DMS114 treated with DMSO at 0.1 percent for 48 hours (cell line): ENCODE results near the gene GNLY.
"Not testable (repeated sequence)": the region's sequence is repeated elsewhere in the genome, so short reads cannot be mapped to it uniquely, and the experiment has no call there.

Source experiments
- DNase-seq: peaks from one replicate; lab custom pipeline; 2025; ENCODE audit not compliant: unreplicated experiment; lab: John Stamatoyannopoulos, UW

The GNLY gene

DNA sequence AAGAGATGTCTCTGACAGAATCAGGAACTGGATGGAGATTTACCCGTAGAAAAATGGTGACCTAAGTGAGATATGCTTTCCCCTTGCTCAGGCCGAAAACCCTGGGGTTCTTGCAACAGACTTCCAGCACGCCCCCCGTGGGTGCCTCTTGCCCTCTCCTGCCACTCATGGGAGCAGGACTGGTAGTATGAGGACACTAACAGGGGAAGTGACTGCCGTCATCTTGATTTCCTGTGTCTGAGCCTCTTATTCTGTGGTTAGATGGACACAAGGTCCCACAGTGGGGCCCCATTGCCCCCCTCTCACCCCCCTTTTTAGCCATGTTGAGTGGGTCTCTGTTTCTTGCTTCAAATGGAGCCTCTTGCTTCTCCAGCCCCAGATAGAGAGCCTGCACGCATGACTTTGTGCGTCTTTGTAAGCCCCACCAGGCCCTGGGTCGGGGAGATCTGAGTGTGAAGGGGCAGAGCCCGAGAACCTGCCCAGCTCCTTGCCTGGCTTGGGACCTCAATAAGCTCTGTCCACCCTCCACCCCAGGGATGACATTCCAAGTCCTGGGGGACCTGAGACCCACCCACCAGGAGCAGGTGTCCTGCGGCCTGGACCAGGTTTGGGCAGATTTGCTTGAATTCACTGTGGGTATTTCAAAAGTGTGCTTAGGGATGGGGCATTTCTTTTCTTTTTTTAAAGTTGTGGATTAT, 12.6 kb downstream of the GNLY start:
- DNase-seq: no peak

DNA sequence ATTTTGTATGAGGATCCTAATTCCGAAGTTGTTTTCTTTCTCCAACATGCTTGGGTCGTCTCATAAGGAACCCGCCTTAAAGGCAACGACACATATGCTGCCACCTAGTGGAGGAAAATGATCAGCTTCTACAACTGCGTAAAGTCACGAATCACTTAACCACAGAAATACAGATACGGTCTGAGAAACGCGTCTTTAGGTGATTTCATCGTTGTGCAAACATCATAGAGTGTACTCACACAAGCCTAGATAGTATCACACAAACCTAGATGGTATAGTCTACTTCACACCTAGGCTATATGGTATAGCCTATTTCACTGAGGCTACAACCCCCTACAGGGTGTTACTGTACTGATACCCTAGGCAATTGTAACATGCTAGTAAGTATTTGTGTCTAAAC, 13.1 kb downstream of the GNLY start:
- peak; percentile 78 for DNase-seq

DNA sequence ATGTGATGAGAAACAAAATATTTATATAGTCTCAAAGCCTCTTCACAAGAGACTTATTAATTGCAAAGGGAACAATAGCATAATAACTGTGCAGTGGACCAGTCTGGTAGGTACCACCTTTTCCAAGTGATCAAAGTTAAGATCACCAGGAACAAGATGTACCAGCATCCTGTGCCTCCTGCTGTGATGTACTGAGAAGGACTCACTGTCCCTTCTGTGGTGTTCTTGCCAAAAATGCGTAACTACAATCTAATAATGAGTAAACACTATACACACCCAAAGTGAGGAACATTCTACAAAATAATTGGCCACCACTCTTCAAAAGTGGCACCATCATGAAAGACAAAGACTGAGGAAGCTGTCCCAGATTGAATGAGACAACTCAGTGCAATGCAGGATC, 14.5 kb downstream of the GNLY start:
- no peak for DNase-seq

DNA sequence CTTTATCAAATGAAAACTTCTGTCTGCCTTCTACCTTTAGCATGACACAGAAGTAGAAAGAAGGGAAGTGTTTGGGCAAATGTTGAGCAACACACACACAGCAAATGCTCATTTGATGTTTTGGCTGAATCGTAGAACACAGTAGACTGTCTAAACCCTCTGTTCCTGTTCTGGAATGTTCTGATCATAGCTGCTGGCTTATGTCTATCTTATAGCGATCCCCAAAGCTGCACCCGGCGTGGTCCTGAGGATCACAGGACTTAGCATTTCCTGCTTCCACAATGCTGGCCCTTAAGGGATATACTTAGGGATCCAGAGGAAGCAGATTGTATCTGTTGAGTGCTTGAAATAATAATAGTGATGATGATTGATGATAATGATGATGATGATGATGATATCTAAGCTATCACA, 15.2 kb downstream of the GNLY start:
- no peak for DNase-seq

DNA sequence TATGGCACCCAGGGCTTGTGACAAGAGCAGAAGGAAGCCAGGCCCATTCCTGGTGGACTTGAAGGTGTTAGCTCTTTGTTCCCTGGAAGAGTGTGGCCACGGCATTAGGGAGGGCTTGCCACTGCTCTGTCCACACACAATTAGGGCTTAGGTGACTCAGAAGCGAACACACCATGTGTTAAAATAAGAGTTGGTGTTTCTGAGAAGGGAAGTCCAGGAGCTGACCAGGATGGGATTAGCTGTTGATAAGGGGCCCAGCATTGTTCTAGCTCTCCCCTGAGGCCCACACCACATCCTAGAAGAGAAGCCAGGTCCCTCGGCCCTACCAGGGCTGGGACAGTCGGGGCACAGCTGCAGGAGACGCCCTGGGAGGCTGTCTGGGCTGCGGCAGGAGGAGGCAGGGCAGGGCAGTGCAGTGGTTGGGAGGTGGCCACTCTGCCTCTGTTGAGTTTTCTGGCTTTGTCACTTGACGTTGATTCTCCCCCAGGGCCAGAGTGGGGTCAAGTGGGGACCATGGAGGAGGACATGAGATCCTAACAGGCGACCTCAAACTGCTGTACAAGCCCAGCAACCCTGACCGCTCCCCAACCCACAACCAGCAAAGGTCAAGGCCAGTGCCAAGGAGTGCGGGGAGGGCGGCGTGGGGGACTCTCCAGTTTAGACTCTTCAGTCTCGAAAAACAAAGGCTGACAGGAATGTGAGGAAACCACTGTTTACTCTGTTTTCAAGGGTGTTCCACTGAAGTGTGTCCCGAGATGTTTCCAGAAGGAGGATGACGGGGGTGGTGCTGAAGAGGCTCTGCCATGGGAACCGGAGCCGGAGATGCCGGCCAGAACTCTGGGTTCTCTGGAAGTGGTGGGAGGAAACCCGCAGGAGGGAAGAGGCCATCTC, 16.8 kb downstream of the GNLY start:
- DNase-seq: no peak

DNA sequence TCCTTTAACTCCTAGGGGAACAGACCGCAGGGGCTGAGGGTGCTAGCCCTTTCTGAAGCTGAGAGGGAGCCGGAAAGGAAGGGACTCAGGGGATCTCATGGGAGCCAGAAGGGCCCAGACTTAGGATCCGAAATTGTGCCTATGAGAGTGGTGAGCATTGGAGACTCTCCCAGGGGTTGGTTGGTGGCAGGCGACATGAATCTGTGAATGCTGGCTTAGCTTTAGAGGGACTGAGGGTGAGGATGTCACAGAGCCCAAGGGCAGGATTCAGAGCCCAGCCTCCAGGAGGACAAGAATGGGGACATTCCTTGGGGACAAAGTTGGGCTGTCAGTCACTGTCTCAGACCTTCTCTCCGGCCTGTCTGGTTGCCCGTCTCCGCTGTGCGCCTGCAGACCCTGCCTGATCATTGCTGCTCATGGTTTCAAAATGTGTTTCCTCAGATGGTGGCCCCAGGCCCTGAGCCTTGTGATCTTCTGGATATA, 17.5 kb downstream of the GNLY start:
- no peak for DNase-seq

DNA sequence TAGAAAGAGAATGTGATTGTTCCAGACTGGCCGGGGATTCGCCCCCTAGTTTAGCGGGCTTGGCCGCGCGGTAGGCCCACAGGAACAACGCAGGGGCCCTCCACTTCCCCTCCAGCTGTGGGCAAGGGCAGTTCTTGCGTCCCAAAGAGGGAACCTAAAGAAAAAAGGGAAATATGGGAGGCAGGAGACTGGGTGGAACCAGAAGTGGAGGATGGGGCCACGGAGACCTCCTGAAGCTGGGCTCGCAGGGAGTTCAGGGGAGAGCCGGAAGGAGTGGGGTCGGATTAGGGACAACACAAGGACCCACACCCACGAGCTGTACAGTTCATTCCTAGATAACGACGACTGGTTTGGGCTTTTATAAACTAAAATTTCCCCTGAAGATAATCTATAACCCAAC, 18.2 kb downstream of the GNLY start:
- no peak for DNase-seq

DNA sequence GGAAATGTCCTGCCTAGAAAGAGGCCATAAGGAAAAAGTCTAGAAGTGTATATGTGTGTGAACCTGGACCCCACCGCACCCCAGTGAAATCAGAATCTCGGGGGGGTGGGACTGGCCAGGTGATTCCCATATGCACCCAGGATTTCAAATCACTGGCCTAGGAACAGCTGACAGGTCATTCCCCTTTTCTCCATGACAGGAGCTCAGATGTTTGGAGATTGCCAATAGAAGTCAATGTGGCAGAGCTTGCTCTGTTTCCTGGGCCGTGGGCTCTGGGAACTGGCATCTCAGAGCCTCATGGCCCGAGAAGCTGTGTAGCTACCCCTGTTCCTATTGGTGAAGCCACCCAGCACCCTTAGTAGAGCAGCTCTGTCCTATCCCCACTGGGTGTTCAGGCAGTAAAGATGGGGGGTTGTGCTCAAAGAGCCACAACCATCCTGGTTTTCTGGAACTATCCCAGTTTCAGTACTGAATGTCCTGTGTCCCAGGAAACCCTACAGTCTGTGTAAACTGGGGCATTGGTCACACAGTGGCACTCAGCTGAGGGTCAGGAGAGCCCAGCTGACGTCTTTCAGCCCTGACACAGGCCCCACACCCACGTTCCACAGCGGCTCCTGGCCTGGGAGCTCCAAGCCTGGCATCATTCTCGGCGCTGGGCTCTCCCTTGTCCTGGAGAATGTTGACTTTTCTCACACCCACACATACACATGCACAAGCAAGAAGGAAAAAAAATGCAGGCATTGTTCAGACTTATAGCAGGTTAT, 18.9 kb downstream of the GNLY start:
- DNase-seq: no peak

DNA sequence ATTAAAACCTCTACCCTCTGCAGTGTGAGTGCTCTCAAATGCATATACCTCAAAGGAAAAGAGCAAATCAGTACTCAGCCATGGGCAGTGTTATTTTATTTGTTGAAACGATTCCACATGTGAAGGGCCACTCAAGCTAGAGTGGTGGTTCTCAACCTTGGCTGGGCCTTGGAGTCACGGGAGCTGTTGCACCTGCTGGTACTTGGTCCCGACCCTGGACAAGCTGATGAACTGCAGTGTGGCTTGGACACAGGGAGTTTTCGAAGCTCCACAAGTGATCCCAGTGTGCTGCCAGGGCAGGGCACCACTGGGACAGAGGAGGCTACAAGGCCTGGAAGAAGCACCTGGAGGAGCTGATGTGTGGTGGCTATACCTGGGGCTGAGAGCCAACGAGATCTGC, 19.7 kb downstream of the GNLY start:
- DNase-seq: no peak

DNA sequence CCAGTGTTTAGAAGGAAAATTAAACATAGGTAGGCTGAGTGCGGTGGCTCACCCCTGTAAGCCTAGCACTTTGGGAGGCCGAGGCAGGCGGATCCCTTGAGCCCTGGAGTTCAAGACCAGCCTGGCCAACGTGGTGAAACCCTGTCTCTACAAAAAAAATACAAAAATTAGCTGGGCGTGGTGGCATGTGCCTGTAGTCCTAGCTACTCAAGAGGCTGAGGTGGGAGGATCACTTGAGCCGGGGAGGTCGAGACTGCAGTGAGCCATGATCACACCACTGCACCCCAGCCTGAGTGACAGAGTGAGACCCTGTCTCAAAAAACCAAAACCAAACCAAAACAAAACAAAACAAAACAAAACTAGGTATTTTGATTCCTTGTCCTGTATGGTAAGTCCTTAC, 20.3 kb downstream of the GNLY start:
- DNase-seq: not testable (repeated sequence)

DNA sequence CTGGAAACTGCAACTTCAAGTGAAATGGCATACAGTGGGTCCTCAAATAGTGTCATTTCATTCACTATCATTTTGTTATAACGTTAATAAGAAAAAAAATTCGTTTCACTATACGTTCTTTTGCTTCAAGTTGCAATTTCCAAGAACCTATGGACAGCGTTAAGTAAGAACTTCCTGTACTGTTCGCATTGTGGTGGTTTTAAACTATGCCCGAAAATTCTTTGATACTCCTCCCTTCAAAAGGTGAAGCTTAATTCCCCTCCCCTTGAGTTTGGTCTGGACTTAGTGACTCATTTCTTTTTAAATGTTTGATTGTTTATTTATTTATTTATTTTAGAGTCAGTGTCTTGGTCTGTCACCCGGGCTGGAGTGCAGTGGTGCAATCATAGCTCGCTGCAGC, 20.7 kb downstream of the GNLY start:
- no peak for DNase-seq

DNA sequence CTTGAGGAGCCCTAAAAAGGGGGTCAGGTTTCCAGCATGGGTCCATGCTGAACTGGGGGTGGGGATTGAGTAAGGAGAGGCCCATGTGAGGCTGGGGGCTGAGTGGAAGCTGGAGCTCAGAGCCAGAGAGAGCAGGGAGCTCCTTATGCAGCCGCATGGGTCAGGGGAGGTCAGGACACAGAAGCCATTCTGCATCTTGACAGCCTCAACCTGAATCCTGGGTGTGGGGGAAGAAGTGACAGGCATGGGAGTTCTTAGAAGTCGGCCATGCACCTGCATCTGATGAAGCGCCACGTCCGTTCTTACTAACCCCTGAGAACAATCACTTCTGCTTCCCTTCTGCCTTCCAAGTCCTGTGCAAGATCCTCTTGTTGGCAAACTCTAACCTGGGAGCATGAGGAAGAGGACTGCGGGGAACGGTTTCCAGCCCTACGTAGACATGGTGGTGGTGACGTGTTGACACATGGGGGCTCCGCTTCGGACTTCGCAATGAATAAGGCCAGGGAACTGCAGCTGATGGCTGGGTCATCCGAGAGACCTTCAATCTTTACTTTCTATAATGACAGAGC, 22.3 kb downstream of the GNLY start:
- no peak for DNase-seq

DNA sequence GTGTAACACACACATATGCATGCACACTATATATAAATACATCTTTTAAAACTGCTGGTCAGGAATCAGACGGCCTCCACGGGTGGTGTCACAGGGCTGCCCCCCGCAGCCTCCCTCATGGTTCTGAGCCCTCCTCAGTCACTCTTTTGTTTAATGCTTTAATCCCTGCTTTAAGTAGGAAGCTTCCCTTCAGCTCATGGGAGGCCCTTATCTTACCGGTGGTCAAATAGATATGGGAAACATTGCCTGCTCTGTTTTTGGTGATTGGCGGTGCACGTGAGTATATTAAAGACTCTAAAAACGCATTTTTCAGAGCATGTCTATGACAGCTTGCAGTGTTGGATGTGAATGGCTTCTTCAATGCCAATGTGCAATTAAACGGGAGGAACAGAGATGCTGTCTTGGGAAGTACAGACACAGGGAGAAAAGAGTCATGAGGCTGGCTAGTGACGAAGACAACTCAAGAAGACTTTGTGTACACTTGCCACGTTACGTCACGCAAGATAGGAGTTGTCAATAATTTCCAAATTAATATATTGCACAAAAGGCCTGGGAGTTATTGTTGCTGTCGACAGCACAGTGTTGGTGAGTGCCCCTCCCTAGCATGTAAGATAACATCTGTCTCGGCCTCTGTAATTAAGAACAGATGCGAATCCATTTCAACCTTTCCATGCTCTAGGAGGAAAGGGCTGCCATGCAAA, 23.3 kb downstream of the GNLY start:
- no peak for DNase-seq

DNA sequence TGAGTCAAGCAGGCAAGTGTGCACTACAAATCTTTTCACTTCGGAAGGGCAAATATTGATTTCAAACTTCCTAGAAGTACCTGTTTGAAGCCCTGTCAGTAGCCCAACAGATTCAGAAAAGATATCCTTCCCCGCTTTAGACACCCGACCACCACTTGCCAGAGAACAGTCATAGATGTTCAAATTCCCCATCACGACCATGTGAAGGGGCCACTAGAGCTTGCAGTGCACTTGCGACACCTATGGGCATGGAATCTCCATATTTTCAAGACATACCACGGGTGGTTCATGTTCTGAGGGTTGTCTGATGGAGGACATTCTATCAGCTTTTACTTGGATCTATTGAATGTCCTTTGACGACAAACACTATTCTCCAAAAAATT, 23.8 kb downstream of the GNLY start:
- DNase-seq: no peak

DNA sequence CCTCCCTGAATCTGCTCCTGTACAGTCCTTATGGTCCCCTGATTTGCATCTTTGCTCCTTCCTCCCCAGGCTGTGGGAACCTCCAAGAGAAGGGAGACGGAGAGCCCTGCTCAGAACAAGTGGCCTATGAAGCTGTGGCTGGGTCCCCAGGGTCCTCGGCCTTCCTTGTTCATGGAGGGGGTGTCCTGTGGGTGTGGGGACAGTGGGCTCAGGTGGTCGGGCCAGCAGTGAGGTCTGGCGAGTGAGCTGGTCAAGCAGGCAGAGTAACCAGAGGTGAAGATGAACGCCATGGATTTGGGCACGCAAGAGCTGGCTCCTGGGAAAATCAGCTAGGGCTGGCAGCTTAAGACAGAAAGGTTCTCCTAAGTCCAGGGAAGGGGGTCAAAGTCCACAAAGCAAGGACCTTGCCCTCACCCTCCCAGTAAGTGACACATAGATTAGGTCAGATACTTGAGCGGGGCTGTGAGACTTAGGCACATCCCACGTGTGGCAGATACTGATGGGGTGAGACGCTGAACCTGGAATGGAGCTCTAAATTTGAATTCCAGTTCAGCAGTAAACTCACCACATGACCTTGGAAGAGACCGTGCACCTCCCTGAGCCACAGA, 24.8 kb downstream of the GNLY start:
- DNase-seq: no peak

DNA sequence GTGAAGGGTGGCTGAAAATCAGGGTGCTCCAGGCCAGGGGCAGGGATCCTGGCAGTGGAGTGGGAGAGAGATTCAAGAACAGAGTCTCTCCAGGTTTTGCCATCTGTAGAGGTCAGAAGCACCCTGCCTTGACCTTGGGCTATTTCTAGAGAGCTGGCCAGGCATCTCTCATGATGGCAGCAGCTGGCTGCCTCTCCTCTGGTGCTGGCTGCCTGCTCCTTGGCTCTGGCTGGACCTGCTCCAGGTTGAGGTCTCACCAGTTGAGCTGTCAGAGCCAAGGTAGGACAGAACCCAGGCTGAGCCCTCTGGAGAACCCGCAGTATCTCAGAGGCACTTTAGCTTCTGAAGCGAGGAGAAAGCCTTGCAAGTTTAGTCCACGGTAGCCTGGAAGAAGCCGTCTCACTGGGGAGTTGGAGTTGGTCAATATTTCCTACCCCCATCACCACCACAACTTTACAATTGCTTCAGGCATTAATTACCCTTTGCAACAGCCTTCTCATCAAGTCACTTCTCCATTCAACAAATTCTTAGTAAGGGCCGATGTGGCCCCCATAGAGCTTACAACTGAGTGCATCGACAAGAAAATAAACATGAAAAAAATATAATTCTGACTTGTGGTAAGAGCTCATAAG, 25.6 kb downstream of the GNLY start:
- no peak for DNase-seq

DNA sequence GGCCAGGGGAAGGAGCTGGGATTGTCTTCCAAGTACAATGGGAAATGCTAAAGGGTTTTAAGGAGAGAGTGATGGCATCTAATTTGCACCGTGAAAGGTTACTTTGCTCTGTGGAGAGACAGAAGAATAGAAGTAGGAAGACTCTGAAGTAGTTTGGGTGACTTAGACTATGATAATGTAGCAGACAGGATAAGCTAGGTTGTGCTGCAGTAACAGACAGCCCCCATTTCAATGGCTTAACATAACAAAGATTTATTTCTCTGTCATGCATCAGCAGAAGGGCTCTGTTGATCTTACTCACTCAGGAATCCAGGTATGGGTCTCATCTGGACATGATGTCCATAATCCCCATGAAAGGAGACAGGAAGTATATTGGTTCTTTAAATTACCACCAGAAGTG, 26.4 kb downstream of the GNLY start:
- no peak for DNase-seq

DNA sequence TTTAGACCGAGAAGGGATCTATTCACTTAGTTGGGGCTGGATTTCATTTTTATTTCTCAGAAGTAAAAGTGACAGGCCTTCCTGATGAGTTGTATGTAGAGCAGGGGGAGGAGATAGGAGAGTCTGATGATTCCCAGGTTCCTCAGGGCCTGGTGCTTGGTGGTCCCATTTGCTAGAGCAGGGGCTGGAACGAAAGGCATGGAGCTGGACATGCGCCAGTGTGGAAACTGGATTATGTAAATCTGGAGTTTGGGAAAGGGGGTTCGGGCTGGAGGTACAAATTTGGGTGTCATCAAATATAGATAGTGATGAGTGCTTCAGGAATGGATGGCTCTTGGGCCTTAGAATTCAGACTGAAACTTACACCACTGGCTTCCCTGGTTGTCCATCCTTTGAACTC, 27.5 kb downstream of the GNLY start:
- DNase-seq: no peak

DNA sequence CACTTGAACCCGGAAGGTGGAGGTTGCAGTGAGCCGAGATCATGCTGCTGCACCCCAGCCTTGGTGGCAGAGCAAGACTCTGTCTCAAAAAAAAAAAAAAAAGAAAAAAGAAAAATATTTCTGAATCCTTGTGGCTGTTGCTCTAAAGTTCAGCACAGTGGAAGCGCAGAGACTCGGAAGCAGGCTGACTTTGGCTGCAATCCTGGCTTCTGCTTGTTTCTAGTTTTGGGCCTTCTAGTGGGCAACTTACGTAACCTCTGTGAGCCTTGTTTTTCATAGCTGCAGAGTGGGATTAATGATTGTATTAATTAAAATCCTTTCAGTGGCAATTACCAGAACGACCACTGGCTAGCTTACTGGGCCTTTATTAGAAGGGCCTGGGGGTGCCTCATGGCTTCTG, 28.4 kb downstream of the GNLY start:
- no peak for DNase-seq
